Left hindlimb (tissue), 1 donor: Measurements from ENCODE around the gene SNRNP70.
"Not testable (repeated sequence)": the region's sequence is repeated elsewhere in the genome, so short reads cannot be mapped to it uniquely, and the experiment has no call there.

ENCODE experiments used
- DNase-seq: peaks from one replicate; pipeline ENCODE4 v3.0.0-alpha.2; 2018

SNRNP70 gene

DNA sequence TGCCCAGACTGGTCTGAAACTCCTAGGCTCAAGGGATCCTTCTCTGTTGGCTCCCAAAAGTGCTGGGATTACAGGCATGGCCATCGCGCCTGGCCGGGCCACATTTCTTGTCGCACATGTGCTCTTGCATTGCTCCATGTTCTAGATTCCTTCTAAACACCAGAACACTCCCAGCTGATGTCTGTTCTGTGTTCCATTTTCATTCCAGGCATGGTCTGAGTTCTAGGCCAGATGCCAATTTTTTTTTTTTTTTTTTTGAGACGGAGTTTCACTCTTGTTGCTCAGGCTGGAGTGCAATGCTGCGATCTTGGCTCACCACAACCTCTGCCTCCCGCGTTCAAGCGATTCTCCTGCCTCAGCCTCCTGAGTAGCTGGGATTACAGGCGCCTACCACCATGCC lies 36.6 kb downstream of the SNRNP70 start:
- not testable (repeated sequence) for DNase-seq

DNA sequence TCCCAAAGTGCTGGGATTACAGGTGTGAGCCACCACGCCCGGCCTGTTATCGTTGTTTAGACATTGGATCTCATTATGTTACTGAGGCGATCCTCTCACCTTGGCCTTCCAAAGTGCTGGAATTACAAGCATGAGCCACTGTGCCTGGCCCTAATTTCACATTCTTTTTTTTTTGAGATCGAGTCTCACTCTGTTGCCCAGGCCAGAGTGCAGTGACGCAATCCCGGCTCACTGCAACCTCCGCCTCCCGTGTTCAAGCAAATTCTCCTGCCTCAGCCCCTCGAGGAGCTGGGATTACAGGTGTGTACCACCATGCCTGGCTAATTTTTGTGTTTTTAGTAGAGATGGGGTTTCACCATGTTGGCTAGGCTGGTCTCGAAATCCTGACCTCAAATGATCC lies 38.0 kb downstream of the SNRNP70 start:
- not testable (repeated sequence) for DNase-seq

DNA sequence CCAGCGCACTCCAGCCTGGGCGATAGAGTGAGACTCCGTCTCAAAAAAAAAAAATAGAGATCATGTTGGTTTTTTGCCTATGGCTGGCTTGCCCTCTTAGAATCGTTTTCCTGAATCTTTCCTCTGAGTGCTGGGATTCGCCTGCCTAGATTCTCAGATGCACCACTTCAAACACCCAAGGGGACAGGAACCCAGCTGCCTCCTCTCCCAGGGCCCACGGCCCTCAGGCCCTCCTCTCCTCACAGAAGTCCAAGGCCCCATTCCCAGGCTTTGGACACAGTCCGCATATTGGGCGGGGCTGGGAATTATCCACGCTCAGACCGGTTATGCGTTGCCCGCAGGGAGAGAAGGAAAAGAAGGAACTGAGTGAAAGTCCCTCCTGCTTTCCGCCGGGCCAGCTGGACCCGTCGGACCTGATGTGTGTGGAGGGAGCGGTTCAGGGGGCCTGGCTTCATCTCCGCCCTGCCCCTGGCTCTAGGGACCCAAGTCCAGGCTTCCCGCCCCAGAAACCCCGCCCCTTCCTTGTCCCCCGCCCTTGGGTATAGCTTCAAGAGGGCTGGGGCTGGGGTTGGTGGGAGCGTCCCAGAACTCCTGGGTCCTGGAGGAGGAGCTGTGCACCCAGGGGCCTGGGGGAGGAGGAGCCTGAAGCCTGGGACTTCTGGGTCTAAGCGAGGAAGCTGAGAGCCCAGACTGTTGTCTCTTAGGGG lies 39.9 kb downstream of the SNRNP70 start:
- no peak for DNase-seq

DNA sequence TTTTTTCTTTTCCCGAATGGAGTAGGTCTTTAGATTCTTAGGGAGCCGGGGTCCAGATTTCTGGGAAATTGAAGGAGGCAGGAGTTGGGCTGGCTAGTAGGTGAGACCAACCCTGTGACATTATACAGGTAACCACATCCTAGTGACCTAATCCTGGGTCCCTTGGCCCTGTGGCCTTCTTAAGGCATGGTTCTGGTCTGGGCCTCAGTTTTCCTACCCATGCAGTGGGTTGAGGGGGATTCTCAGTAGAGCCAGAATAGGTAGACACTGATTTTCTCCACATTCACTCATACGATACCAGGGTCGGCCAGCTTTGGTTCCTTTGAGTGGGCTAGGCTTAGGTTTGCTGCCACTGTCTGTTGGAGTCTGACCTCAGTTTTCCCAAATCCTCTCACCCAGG lies 41.3 kb downstream of the SNRNP70 start:
- DNase-seq, result no peak

DNA sequence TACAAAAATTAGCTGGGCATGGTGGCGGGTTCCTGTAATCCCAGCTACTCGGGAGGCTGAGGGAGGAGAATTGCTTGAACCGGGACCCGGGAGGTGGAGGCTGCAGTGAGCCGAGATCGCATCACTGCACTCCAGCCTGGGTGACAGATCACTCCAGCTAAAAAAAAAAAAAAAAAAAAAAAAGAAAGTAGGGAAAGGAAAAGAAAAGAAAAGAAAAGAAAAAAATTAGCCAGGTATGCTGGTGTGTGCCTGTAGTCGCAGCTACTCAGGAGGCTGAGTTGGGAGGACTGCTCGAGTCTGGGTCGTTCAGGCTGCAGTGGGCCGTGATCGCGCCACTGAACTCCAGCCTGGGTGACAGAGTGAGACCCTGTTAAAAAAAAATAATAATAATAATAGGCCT lies 42.0 kb downstream of the SNRNP70 start:
- not testable (repeated sequence) for DNase-seq

GRCh38 chr19:49127674-49128544 lies 42.7 kb downstream of the SNRNP70 start:
- peak; percentile 98 for DNase-seq

GRCh38 chr19:49128545-49129237 lies 43.4 kb downstream of the SNRNP70 start:
- DNase-seq, result peak; percentile 17

DNA sequence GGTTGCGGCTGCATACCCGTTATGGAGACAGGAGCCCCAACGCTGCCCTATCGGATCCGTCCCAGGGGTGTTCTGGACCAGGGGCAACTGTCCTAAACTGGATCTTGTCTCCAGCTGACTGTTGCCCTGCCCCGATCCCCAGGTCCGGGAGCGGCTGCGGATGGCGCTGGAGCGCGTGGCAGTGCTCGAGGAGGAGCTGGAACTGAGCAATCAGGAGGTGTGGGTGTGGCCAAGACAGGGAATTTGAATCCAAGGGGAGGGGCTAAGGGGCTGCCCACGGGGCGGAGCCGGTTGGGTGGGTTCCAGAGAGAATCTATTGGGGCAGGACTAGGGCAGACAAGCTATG lies 44.0 kb downstream of the SNRNP70 start:
- peak; percentile 45 for DNase-seq

- DNase-seq, result no peak
Measured at GRCh38 chr19:49130325-49130724, 45.1 kb downstream of the SNRNP70 start.

GRCh38 chr19:49132974-49133609 lies 47.8 kb downstream of the SNRNP70 start:
- peak; percentile 53 for DNase-seq

GRCh38 chr19:49133621-49134454 lies 48.6 kb downstream of the SNRNP70 start:
- peak; percentile 86 for DNase-seq

GRCh38 chr19:49135686-49136085 lies 50.4 kb downstream of the SNRNP70 start:
- no peak for DNase-seq

GRCh38 chr19:49136771-49137171 lies 51.5 kb downstream of the SNRNP70 start:
- peak; percentile 32 for DNase-seq

- DNase-seq, result no peak
Measured at GRCh38 chr19:49140951-49141350, 55.7 kb downstream of the SNRNP70 start.

GRCh38 chr19:49141352-49141751 lies 56.1 kb downstream of the SNRNP70 start:
- no peak for DNase-seq

GRCh38 chr19:49142866-49143335 lies 57.6 kb downstream of the SNRNP70 start:
- peak; percentile 92 for DNase-seq

DNA sequence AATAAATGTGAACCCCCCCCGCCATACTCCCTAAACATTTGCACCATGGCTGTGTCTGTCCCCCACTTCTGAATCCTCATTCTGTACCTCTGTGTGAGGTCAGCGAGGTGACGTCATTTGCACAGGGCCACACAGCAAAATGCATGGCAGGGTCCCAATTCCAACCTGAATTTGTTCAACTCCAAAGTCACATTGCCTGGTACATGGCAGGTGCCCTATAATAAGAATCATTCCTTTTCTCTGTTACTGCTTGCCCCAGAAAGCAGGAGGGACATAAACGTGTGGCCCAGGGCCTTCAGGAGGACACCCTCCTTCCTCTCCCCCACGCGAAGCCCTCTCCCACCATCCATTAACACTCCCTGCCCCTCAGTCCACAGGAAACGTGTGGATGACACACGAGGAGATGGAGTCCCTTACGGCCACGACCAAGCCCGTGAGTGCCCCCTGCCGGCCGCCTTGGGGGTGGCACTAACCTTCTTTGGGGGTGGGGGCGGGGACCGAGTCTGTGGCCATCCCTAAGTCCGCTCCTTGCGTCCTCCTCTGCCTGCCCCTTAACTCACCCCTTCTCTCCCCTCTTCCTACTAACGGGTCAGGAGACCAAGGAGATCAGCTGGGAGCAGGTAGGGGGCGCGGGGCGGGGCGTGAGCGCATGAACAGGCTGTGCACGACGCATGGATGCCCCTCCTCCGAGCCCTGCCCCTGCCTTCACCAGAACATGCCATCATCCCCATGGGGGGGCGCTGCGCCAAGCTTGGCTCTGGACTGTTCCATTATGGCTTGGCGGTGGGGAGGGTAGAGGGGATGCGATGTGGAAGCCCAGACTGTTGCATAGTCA lies 60.5 kb downstream of the SNRNP70 start:
- DNase-seq, result peak; percentile 85

GRCh38 chr19:49146408-49146770 lies 61.1 kb downstream of the SNRNP70 start:
- DNase-seq, result not testable (repeated sequence)

- DNase-seq, result no peak
Measured at GRCh38 chr19:49148044-49148682, 62.9 kb downstream of the SNRNP70 start.
